Measurements from ENCODE around the gene GALNT18.

GALNT18 gene

GRCh38 chr11:11239959-11240358 lies 381.8 kb downstream of the GALNT18 start:
- no peak for DNase-seq
- no CpG with 5 or more reads among the region's 1 CpG for WGBS (ENCODE audit: insufficient coverage)
- no peaks in the 10 kb centered on the region for H3K36me3 ChIP-seq (ENCODE audit: control insufficient read depth in 4 of 4, insufficient read depth in 4 of 4, low read length in 3 of 4)
- no peak overlapping the region for H3K27ac ChIP-seq (ENCODE audit: insufficient read depth in 1 of 2, low read depth in 1 of 2, low read length in 2 of 2, poor library complexity in 1 of 2, severe bottlenecking in 2 of 2)
- H3K9me3 ChIP-seq (ENCODE audit: control extremely low read depth in 1 of 5, control insufficient read depth in 4 of 5, insufficient read depth in 2 of 5, low read depth in 1 of 5, low read length in 4 of 5) = no peaks in the 10 kb centered on the region
- peaks cover 0 to 20% (median 6%) of the 10 kb centered on the region in 4 experiments for H3K4me1 ChIP-seq (ENCODE audit: control extremely low read depth in 1 of 4, control insufficient read depth in 4 of 4, insufficient read depth in 4 of 4, low read length in 3 of 4)
- H3K4me3 ChIP-seq (ENCODE audit: control insufficient read depth in 1 of 7, extremely low read depth in 1 of 7, insufficient read depth in 4 of 7, low read depth in 2 of 7, low read length in 6 of 7) = no peak overlapping the region
- CTCF ChIA-PET = interaction anchor here (0.6 to 0.8 kb wide), 2 partner anchors 9 to 183 kb away, joined by 3 to 4 read pairs; no protein-coding TSS in a partner anchor
- POLR2A ChIA-PET = no interaction called here
- H3K27me3 ChIP-seq (replicated peaks in 2 of 5; ENCODE audit: control insufficient read depth in 4 of 5, insufficient read depth in 5 of 5, low read length in 4 of 5) = peaks cover 0 to 5% (median 0%) of the 10 kb centered on the region in 5 experiments

DNA sequence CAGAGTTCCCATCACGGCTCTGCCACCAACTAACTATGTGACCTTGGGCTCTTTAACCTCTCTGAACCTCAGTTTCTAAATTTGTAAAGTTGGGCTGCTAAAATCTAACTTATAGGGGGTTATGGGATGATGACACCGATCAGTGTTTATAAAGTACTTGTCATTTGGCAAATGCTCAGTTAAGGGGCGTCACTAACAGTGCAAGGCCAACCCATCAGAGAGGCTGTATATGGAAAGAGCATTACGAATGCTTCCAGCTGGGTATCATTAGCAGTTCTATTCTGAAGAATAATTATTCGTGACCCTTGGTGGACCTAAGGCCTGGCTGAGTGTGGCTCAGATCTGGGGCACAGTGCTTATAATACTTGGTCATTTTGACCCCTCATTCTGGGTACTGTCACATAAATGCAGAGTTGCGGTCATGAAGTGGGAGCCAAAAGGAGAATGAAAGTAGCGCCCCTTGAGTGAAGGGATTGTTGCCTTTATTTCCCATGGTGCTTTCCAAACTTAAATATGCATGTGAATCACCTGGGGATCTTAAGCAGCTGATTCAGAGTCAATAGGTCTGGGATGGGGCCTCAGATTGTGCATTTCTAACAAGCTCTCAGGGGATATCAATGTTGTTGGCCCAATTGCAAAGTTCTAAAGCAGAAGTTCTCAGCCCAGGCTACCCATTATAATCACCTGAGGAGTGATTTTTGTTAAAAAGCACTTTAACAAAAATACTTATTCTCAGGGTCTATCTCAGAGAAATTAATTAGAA lies 384.6 kb downstream of the GALNT18 start:
- CTCF ChIA-PET = no interaction called here
- no peak for DNase-seq
- WGBS (ENCODE audit: insufficient coverage) = 99% methylated on average over 6 of the region's 7 CpGs
- no peaks in the 10 kb centered on the region for H3K4me1 ChIP-seq (ENCODE audit: control extremely low read depth in 1 of 4, control insufficient read depth in 4 of 4, insufficient read depth in 4 of 4, low read length in 3 of 4)
- no peak overlapping the region for H3K27ac ChIP-seq (ENCODE audit: insufficient read depth in 1 of 2, low read depth in 1 of 2, low read length in 2 of 2, poor library complexity in 1 of 2, severe bottlenecking in 2 of 2)
- no peaks in the 10 kb centered on the region for H3K9me3 ChIP-seq (ENCODE audit: control extremely low read depth in 1 of 5, control insufficient read depth in 4 of 5, insufficient read depth in 2 of 5, low read depth in 1 of 5, low read length in 4 of 5)
- no peak overlapping the region for H3K4me3 ChIP-seq (ENCODE audit: control insufficient read depth in 1 of 7, extremely low read depth in 1 of 7, insufficient read depth in 4 of 7, low read depth in 2 of 7, low read length in 6 of 7)
- H3K27me3 ChIP-seq (replicated peaks in 2 of 5; ENCODE audit: control insufficient read depth in 4 of 5, insufficient read depth in 5 of 5, low read length in 4 of 5) = peaks cover 0 to 10% (median 0%) of the 10 kb centered on the region in 5 experiments
- POLR2A ChIA-PET = no interaction called here
- H3K36me3 ChIP-seq (ENCODE audit: control insufficient read depth in 4 of 4, insufficient read depth in 4 of 4, low read length in 3 of 4) = no peaks in the 10 kb centered on the region

DNA sequence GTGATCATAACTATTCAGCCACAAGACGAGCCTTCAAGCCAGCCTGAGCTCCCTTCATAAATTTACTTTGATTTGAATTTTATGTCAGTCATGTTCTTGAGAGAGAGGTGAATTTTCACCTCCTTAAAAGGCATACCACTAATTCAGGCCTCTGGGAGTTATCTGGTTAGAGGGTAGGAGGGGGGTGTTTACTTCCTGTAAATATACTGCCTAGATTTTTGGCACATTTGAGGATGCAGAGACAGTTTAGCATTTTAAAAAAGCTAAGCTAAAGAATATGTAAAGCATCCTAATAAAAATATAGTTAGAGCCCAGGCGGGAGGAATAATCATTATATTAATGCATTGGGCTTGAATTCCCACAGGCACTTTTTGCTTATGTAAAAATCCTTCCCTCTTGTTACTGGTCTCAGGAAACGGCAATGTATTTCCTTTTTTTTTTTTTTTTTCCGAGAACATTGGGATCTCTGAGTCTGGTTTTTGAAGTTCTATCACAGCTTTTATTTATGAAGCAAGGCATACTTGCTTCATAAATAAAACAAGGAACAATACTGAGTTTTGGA lies 385.2 kb downstream of the GALNT18 start:
- ChIA-PET CTCF (interaction anchor here (0.7 kb wide), 1 partner anchor 16 kb away, joined by 3 read pairs; no protein-coding TSS in a partner anchor), POLR2A (no interaction called here)
- Histone ChIP-seq H3K4me3 (ENCODE audit: control insufficient read depth in 1 of 7, extremely low read depth in 1 of 7, insufficient read depth in 4 of 7, low read depth in 2 of 7, low read length in 6 of 7) (no peak overlapping the region), H3K36me3 (ENCODE audit: control insufficient read depth in 4 of 4, insufficient read depth in 4 of 4, low read length in 3 of 4) (no peaks in the 10 kb centered on the region), H3K9me3 (ENCODE audit: control extremely low read depth in 1 of 5, control insufficient read depth in 4 of 5, insufficient read depth in 2 of 5, low read depth in 1 of 5, low read length in 4 of 5) (no peaks in the 10 kb centered on the region), H3K27ac (ENCODE audit: insufficient read depth in 1 of 2, low read depth in 1 of 2, low read length in 2 of 2, poor library complexity in 1 of 2, severe bottlenecking in 2 of 2) (no peak overlapping the region), H3K4me1 (ENCODE audit: control extremely low read depth in 1 of 4, control insufficient read depth in 4 of 4, insufficient read depth in 4 of 4, low read length in 3 of 4) (no peaks in the 10 kb centered on the region), H3K27me3 (replicated peaks in 2 of 5; ENCODE audit: control insufficient read depth in 4 of 5, insufficient read depth in 5 of 5, low read length in 4 of 5) (peaks cover 0 to 10% (median 0%) of the 10 kb centered on the region in 5 experiments)
- no peak for DNase-seq
- WGBS (ENCODE audit: insufficient coverage) = no CpG with 5 or more reads among the region's 4 CpGs

DNA sequence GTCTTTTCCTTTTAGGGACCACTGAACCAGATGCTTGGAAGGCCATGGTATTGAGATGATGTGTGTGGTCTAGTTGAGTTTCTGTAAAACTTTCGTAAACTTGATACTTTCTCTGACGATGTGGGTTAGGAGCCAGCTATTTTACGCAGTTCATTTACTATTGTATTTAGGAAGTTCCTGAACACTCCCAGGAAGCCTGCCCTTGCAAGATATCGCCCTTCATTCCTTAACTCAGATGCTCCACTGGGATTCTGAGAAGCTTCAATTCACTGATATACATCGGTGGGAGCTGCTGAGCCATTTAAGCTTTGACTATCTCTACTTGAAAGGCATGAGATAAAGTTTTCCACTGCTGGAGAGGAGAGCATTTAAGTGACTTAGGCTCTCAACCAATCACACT lies 390.0 kb downstream of the GALNT18 start:
- no peaks in the 10 kb centered on the region for H3K36me3 ChIP-seq (ENCODE audit: control insufficient read depth in 4 of 4, insufficient read depth in 4 of 4, low read length in 3 of 4)
- H3K27ac ChIP-seq (ENCODE audit: insufficient read depth in 1 of 2, low read depth in 1 of 2, low read length in 2 of 2, poor library complexity in 1 of 2, severe bottlenecking in 2 of 2) = no peak overlapping the region
- ChIA-PET CTCF (interaction anchor here (1.0 to 1.8 kb wide), 3 partner anchors 8 to 36 kb away, joined by 3 to 4 read pairs (median 3); no protein-coding TSS in a partner anchor), POLR2A (no interaction called here)
- no peaks in the 10 kb centered on the region for H3K9me3 ChIP-seq (ENCODE audit: control extremely low read depth in 1 of 5, control insufficient read depth in 4 of 5, insufficient read depth in 2 of 5, low read depth in 1 of 5, low read length in 4 of 5)
- H3K4me3 ChIP-seq (ENCODE audit: control insufficient read depth in 1 of 7, extremely low read depth in 1 of 7, insufficient read depth in 4 of 7, low read depth in 2 of 7, low read length in 6 of 7) = no peak overlapping the region
- peaks cover 0 to 8% (median 0%) of the 10 kb centered on the region in 5 experiments for H3K27me3 ChIP-seq (replicated peaks in 2 of 5; ENCODE audit: control insufficient read depth in 4 of 5, insufficient read depth in 5 of 5, low read length in 4 of 5)
- H3K4me1 ChIP-seq (ENCODE audit: control extremely low read depth in 1 of 4, control insufficient read depth in 4 of 4, insufficient read depth in 4 of 4, low read length in 3 of 4) = no peaks in the 10 kb centered on the region
- 51% methylated on average over 4 of the region's 5 CpGs for WGBS (ENCODE audit: insufficient coverage)
- DNase-seq = no peak

- DNase-seq = peak in 2 of 3 donors; percentile 26 to 28
- Histone ChIP-seq H3K4me3 (ENCODE audit: control insufficient read depth in 1 of 7, extremely low read depth in 1 of 7, insufficient read depth in 4 of 7, low read depth in 2 of 7, low read length in 6 of 7) (no peak overlapping the region), H3K27ac (ENCODE audit: insufficient read depth in 1 of 2, low read depth in 1 of 2, low read length in 2 of 2, poor library complexity in 1 of 2, severe bottlenecking in 2 of 2) (no peak overlapping the region), H3K9me3 (ENCODE audit: control extremely low read depth in 1 of 5, control insufficient read depth in 4 of 5, insufficient read depth in 2 of 5, low read depth in 1 of 5, low read length in 4 of 5) (peaks cover 0 to 6% (median 0%) of the 10 kb centered on the region in 5 experiments), H3K4me1 (ENCODE audit: control extremely low read depth in 1 of 4, control insufficient read depth in 4 of 4, insufficient read depth in 4 of 4, low read length in 3 of 4) (no peaks in the 10 kb centered on the region), H3K36me3 (ENCODE audit: control insufficient read depth in 4 of 4, insufficient read depth in 4 of 4, low read length in 3 of 4) (no peaks in the 10 kb centered on the region), H3K27me3 (replicated peaks in 2 of 5; ENCODE audit: control insufficient read depth in 4 of 5, insufficient read depth in 5 of 5, low read length in 4 of 5) (peaks cover 0 to 8% (median 0%) of the 10 kb centered on the region in 5 experiments)
- WGBS (ENCODE audit: insufficient coverage) = 61% methylated on average over 7 of the region's 7 CpGs
- ChIA-PET CTCF (interaction anchor here (1.0 to 1.8 kb wide), 2 partner anchors 9 to 37 kb away, joined by 3 to 4 read pairs; no protein-coding TSS in a partner anchor), POLR2A (no interaction called here)
These were observed 390.8 kb downstream of the GALNT18 start for GRCh38 chr11:11230802-11231562.

- CTCF ChIA-PET = interaction anchor here (1.8 kb wide), 1 partner anchor 10 kb away, joined by 4 read pairs; no protein-coding TSS in a partner anchor
- POLR2A ChIA-PET = no interaction called here
- DNase-seq = peak in 1 of 3 donors; percentile 22
These were observed 391.7 kb downstream of the GALNT18 start for GRCh38 chr11:11230087-11230486.

More at GRCh38 chr11:11230087-11230486, 391.7 kb downstream of the GALNT18 start:
- Histone ChIP-seq H3K4me3 (ENCODE audit: control insufficient read depth in 1 of 7, extremely low read depth in 1 of 7, insufficient read depth in 4 of 7, low read depth in 2 of 7, low read length in 6 of 7) (no peak overlapping the region), H3K36me3 (ENCODE audit: control insufficient read depth in 4 of 4, insufficient read depth in 4 of 4, low read length in 3 of 4) (no peaks in the 10 kb centered on the region), H3K4me1 (ENCODE audit: control extremely low read depth in 1 of 4, control insufficient read depth in 4 of 4, insufficient read depth in 4 of 4, low read length in 3 of 4) (no peaks in the 10 kb centered on the region), H3K27me3 (replicated peaks in 2 of 5; ENCODE audit: control insufficient read depth in 4 of 5, insufficient read depth in 5 of 5, low read length in 4 of 5) (peaks cover 0 to 8% (median 0%) of the 10 kb centered on the region in 5 experiments), H3K27ac (ENCODE audit: insufficient read depth in 1 of 2, low read depth in 1 of 2, low read length in 2 of 2, poor library complexity in 1 of 2, severe bottlenecking in 2 of 2) (no peak overlapping the region), H3K9me3 (ENCODE audit: control extremely low read depth in 1 of 5, control insufficient read depth in 4 of 5, insufficient read depth in 2 of 5, low read depth in 1 of 5, low read length in 4 of 5) (peaks cover 0 to 6% (median 0%) of the 10 kb centered on the region in 5 experiments)
- WGBS (ENCODE audit: insufficient coverage) = 40% methylated on average over 1 of the region's 1 CpG

Data from common myeloid progenitor, CD34-positive (primary cell).